COR-L47 (cell line): ENCODE results near the gene BDNF.

Source experiments
- DNase-seq: peaks from one replicate; lab custom pipeline; 2025; lab: John Stamatoyannopoulos, UW

The BDNF gene

GRCh38 chr11:27705873-27706820 lies 5.9 kb upstream of the BDNF start:
- DNase-seq = no peak

GRCh38 chr11:27703481-27703880 lies 3.2 kb upstream of the BDNF start:
- DNase-seq = no peak

DNA sequence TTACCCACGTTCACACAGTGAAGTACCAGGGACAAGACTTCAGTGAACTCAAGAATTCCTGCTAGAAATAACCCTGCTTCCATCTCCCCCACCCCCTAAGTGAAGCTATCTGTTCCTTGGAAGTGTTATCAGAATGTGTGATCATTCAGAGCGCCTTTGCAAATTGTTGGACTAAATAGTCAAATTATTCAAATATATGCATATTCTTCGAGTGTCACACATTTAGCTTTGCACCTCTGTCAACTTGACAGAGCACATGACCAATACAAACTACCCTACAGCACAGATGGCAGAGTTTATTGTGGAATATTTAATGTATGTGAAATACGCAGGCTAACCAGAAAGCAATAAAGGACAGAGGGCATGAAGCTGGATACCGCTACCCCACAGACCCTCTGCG lies 2.6 kb upstream of the BDNF start:
- DNase-seq = no peak

DNA sequence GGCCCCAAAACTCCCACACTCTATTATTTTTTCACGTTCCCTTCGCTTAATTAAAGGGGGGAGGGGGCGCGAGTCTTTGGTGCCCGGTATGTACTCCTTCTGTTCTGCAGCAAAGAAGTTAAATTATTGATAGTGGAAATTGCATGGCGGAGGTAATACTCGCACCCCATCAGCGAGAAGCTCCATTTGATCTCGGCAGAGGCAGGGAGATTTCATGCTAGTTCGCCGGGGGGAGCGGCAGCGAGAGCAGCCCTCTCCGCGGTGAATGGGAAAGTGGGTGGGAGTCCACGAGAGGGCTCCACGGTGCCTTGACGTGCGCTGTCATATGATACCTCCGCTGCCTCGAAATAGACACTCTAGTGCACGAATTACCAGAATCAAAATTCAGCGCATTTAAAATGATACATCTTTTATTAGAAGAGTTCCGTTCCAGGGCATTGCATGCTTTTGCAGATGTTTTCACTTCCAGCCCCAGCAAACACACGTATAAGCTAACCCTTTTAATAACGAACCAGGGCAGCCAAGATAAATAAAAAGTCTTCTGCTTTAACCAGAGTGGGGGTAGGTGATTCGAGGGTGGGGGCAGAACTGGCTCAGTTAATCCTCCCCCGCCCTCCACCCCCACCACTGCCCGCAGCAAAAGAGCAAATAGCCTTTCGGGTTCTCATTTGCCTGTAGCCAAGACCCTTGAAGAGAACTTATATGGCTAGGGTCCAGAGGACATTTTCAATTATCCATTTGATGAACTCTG lies 1.3 kb upstream of the BDNF start:
- peak; percentile 20 for DNase-seq

DNA sequence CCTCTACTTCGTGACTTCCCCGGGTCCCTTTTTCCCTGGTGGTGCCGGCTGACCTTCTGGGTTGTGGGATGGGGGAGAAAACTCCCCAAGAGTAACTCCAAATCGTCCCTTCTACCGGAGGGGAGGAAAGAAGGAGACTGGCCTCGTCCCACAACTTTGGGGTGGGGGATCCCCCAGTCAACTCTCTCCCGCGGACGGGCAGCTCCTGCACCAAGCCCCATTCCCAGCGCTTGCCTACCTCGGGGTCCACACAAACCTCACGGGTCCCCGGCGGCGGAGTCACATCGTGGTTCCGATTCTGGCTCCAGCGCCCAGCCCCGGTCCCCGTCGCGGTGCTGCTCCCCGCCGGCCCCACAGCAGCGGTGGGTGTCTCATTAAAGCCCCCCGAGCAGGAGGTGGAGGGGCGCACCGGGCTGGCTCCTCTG lies 317 bp downstream of the BDNF start:
- DNase-seq = no peak

- DNase-seq = no peak
Observed at GRCh38 chr11:27699242-27699925, 871 bp downstream of the BDNF start.

DNA sequence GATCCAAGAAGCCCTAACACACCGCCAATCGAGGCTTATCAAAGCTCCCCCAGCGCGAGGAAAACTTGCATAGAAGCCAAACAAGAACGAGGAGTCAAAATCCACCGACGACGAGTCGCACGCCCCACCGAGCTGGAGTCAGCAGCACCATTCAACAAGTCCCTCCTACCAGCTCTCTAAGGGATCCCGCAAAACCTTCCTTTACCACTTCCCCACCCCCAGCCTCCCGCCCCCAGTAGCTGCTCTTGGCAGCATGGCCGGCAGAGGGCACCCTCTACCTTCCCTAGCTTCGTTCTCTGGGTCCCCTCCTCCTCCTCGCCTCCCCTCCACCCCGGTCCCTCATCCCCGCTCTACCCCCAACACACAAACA lies 1.4 kb downstream of the BDNF start:
- peak; percentile 77 for DNase-seq

DNA sequence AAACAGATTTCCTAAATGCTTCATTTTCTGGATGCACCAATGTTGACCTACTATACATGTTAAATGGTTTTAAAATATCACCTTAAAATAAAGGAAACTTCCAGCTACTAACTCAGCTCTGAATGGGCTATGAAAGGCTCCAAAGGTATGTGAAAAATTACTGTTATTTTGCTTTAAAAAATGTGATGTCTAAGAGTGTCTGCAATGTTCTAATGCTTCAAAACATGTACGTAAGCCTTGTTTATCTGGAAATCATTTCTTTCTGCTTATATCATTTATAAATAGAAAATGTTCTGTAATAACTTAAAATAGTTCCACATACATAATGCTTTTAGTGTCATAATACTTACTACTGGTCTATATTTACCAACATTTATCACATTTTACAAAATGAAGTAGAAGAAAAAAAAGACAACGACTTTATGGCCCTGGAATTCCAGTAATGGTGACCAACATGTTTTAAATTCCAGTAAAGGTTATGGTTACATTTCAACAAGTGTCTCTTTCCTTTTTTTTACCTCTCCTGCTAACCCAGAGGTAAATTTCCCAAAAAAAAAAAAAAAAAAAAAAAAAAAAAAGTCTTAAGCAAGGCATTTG lies 2.5 kb downstream of the BDNF start:
- no peak for DNase-seq

GRCh38 chr11:27696961-27697360 lies 3.3 kb downstream of the BDNF start:
- no peak for DNase-seq

DNA sequence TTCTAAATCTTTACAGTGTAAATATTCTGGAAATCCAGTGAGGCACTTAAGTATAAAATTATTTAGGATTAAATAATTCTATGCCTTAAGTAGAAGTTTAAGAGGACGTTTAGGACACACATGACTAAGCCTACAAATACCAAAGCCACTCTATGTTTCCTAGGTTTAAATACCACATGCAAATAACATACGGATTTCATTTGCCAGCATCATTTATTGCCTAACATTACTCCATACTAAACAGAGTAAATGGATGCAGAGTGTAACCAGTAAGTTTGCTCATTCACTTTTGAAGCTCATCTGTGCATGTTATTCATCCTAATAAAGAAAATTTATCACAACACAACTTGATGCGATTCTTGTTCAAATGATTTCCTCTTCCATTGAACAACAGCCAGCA lies 4.1 kb downstream of the BDNF start:
- no peak for DNase-seq

GRCh38 chr11:27694992-27695391 lies 5.3 kb downstream of the BDNF start:
- DNase-seq = peak; percentile 17

DNA sequence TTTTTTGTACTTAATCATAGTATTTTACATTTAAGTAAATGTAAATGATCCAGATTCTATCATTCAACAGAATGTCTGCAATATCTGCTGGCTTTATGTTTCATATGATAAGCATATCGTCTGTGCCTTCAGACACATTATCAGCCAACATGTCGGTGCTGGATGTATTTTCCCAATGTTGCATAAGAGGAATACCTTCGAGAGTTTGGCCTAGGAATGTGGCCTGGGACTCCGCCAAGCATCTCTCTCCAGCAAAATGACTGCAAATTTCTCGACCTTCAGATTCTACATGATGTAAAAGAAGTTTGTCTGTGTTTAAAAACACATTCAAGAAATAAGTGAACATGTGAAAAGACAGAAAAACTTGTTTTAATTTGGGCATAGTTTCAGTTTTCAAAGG lies 6.9 kb downstream of the BDNF start:
- DNase-seq = no peak

- no peak for DNase-seq
Observed at GRCh38 chr11:27692781-27693180, 7.5 kb downstream of the BDNF start.

- no peak for DNase-seq
Observed at GRCh38 chr11:27688076-27688475, 12.2 kb downstream of the BDNF start.

- no peak for DNase-seq
Observed at GRCh38 chr11:27681664-27682063, 18.6 kb downstream of the BDNF start.

DNA sequence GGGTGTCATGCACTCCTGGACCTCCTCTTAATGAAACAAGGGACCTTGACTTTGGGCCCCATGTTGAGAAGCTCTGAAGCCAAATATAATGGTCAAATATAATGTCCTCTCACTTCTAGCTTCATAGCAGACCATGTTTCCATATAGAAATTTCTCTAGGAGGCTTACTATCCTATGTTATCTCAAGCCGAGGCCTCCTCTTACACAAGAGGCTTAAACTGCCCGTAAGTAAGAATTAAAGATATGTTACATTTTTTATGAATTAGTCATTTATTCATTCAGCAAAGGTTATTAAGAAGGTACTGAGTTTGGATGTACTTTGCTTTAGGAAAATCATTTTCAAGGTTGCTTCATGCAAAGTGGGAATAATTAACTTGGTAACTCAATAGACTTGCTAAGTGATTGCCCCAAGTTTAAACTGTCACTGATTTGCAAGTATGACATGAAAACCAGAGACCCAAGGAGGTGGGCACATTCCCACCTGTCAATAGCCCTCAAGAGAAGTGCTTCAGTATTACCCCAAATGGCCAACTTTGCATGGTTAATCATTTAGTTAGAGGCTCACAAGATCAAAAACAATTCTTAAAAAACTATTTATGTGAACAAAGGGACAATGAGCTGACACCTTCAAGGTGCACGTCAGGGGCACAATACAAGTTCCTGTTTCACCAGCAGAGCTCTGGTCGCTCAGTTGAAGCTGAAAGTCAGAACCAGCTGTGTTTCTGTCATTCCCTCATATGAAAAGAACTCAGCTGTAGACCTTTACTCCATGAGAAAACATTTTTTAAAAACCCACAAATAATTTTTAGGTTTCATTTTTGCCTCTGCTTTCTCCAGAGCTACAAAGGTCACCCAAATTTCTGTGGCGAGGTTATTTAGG lies 20.9 kb downstream of the BDNF start:
- no peak for DNase-seq

GRCh38 chr11:27678242-27678641 lies 22.0 kb downstream of the BDNF start:
- DNase-seq = no peak

GRCh38 chr11:27677108-27677507 lies 23.1 kb downstream of the BDNF start:
- DNase-seq = no peak

DNA sequence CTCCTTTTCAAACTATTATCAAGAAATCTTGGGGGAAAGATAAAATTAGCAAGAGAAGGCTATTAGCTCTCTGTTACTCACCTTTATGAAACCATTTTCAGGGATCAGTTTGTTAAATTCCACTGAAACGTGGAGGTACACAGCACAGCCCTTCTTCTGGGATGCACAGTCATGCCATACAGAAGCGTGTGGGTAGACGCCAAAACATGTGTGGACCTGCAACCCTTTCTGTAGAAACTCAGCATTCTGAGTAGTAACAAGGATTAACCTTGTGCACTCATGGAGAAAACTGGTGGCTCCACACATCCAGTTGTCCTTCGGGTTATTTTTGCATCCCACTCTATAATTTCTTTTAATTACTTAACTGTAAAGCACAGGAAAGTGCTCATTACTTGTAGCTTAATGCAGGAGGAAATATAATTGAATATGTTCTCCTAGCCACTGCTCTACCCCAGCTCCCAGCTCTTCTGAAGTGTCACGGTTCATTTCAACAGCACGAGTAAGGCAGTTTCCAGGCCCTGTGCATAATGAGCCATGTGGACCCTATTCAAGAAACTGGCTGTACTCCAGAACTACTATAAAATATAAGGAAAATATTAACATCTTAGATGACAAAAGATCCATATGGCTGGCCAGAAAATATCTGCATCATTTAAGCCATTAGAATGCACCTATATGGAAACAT lies 26.1 kb downstream of the BDNF start:
- no peak for DNase-seq

DNA sequence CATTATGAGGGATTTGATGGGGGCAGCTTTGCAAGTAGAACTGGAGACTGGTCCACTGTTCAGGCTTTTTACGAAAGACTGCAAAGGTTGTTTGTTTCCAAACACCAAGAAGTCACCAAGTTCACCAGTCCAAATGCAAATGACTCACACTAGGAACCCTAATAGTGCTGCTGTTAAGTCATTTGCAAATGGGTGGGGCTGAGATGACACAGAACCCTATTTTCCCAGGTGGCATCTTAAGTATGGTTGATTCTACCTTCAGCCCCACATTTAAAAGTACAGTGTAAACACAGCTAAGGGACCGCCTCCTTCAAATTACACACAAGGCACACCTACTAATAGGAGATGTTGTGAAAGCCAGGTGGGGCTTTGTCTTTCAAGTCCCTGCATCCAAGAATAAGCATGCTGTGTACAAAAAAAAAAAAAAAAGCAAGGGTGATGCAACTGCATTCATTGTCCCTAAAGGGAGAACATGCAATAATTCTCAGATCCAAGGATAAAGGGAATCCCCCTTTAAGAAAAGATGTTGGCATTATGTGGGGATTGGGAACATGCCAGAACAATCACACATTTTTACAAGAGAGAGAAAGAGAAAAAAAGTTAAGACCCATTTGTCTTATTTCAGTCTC lies 27.3 kb downstream of the BDNF start:
- DNase-seq = no peak
